HepG2 (cell line): ENCODE data around the gene SRSF4. TPM values are rescaled to one million over a fixed set of nuclear protein-coding genes. Genes with fewer than 3 reads are reported as not detected.

Experiments
- CEBPB ChIP-seq: IDR thresholded peaks from 2 replicates; pipeline ENCODE4 v1.6.1; 2011; ENCODE audit warnings: low read depth, low read length, improper control_type of control experiment, borderline replicate concordance
- EEA1 ChIP-seq: sonication (generic); formaldehyde crosslinking; IDR thresholded peaks from 2 replicates; pipeline ENCODE4 v1.5.1; 2020; ENCODE audit warnings: mild to moderate bottlenecking, missing genetic modification reagents, borderline replicate concordance
- ELF1 ChIP-seq: sonication (generic); formaldehyde crosslinking; IDR thresholded peaks from 2 replicates; pipeline ENCODE4 v1.4.0; 2020; ENCODE audit warnings: missing genetic modification reagents
- FOSL2 ChIP-seq: sonication (generic); formaldehyde crosslinking; IDR thresholded peaks from 2 replicates; pipeline ENCODE4 v1.4.0; 2020; ENCODE audit warnings: missing genetic modification reagents
- FOXP1 ChIP-seq, 2 experiments: fragments of 450-650 bp in 1 of 2; IDR thresholded peaks; 2 replicates each; pipeline ENCODE4 v1.6.1; 2017 to 2018; ENCODE audit warnings: antibody characterized with exemption in 1 of 2
- MTA3 ChIP-seq: sonication (generic); formaldehyde crosslinking; IDR thresholded peaks from 2 replicates; pipeline ENCODE4 v1.4.0; 2020; ENCODE audit warnings: missing genetic modification reagents
- NR2C2 ChIP-seq: sonication (generic); formaldehyde crosslinking; IDR thresholded peaks from 2 replicates; pipeline ENCODE4 v1.4.0; 2020; ENCODE audit warnings: missing genetic modification reagents, mild to moderate bottlenecking, moderate library complexity, borderline replicate concordance
- SOX5 ChIP-seq: IDR thresholded peaks from 2 replicates; pipeline ENCODE4 v1.6.1; 2016; ENCODE audit warnings: borderline replicate concordance
- THAP11 ChIP-seq: IDR thresholded peaks from 2 replicates; pipeline ENCODE4 v1.6.1; 2016; ENCODE audit warnings: missing biosample characterization, missing genetic modification reagents
- TP53 ChIP-seq: sonication (generic); formaldehyde crosslinking; conservative IDR thresholded peaks from 2 replicates; pipeline ENCODE4 v1.4.0; 2020; ENCODE audit warnings: missing genetic modification reagents
- ZFX ChIP-seq: sonication (generic); formaldehyde crosslinking; IDR thresholded peaks from 2 replicates; pipeline ENCODE4 v1.4.0; 2020; ENCODE audit warnings: mild to moderate bottlenecking, low read depth, missing genetic modification reagents, moderate library complexity
- ZNF543 ChIP-seq: sonication (generic); formaldehyde crosslinking; IDR thresholded peaks from 2 replicates; pipeline ENCODE4 v1.4.0; 2020; ENCODE audit warnings: mild to moderate bottlenecking, missing genetic modification reagents
- ZNF576 ChIP-seq: sonication (generic); formaldehyde crosslinking; IDR thresholded peaks from 2 replicates; pipeline ENCODE4 v1.4.0; 2020; ENCODE audit warnings: mild to moderate bottlenecking, missing genetic modification reagents
- ZNF878 ChIP-seq: sonication (generic); formaldehyde crosslinking; IDR thresholded peaks from 2 replicates; pipeline ENCODE4 v1.8.1; 2023; ENCODE audit warnings: mild to moderate bottlenecking, missing genetic modification reagents, moderate library complexity
- polyA plus RNA-seq, 8 experiments: library from polyadenylated mRNA; depleted of rRNA in 3 of 8; stranded (reverse) in 7 of 8; unstranded in 1 of 8; fragments of >200 nt; fragmentation: Illumina TruSeq in 4 of 8; extraction: Trizol in 4 of 8; gene quantifications; 2 replicates each; pipeline versions ENCODE4 v1.2.1 to v1.2.3, GENCODE V29; 2011 to 2016; ENCODE audit warnings: low read depth in 4 of 8, missing spikeins in 1 of 8, mixed read lengths in 1 of 8; ENCODE audit not compliant: insufficient read depth in 1 of 8
- total RNA-seq, 5 experiments: library from RNA; depleted of rRNA; stranded (reverse); fragments of >200 nt; fragmentation: Illumina TruSeq; extraction: Trizol; gene quantifications; 2 replicates each; pipeline ENCODE4 v1.2.3, GENCODE V29; 2016; ENCODE audit warnings: low read depth in 1 of 5
- TF ChIP-seq, protein P1 (sequence below): sonication (generic); formaldehyde crosslinking; IDR thresholded peaks from 2 replicates; pipeline ENCODE4 v1.4.0; 2020; ENCODE audit warnings: missing genetic modification reagents; ENCODE audit errors: not compliant biosample characterization
- TF ChIP-seq, protein P2 (sequence below): IDR thresholded peaks from 2 replicates; pipeline ENCODE4 v1.4.0; 2020; ENCODE audit warnings: mild to moderate bottlenecking, missing genetic modification reagents
- TF ChIP-seq, protein P3 (sequence below): sonication (generic); formaldehyde crosslinking; IDR thresholded peaks from 2 replicates; pipeline ENCODE4 v1.8.0; 2022; ENCODE audit warnings: mild to moderate bottlenecking, missing genetic modification reagents, borderline replicate concordance
- TF ChIP-seq, protein P4 (sequence below): sonication (generic); formaldehyde crosslinking; conservative IDR thresholded peaks from 2 replicates; pipeline ENCODE4 v1.4.0; 2020; ENCODE audit warnings: mild to moderate bottlenecking, missing genetic modification reagents, moderate library complexity

The SRSF4 gene
- total and polyA plus RNA-seq, 2 of the 13 experiments (the other 11 are each of a cell fraction or from before 2014, with no cell fraction given): 37.7 to 50.9 TPM

- TF ChIP-seq FOSL2 (peak; percentile 51), CEBPB (peak; percentile 97), THAP11 (CRISPR knock-in tag) (peak; percentile 47; the same call in 1 of the 2 replicates), ELF1 (CRISPR knock-in tag) (no peak), ZNF543 (no peak), SOX5 (peak; percentile 60; the same call in 1 of the 2 replicates), ZFX (CRISPR knock-in tag) (peak; percentile 64), ZNF576 (no peak), NR2C2 (CRISPR knock-in tag) (peak; percentile 62; the same call in 1 of the 2 replicates), MTA3 (CRISPR knock-in tag) (no peak), TP53 (no peak), FOXP1 (IDR thresholded peaks at IDR 0.05) (peak; percentile 76), FOXP1 (CRISPR knock-in tag; IDR thresholded peaks at IDR 0.05) (peak; percentile 95), EEA1 (no peak), ZNF878 (peak; percentile 91)
- TF ChIP-seq, protein P1, sequence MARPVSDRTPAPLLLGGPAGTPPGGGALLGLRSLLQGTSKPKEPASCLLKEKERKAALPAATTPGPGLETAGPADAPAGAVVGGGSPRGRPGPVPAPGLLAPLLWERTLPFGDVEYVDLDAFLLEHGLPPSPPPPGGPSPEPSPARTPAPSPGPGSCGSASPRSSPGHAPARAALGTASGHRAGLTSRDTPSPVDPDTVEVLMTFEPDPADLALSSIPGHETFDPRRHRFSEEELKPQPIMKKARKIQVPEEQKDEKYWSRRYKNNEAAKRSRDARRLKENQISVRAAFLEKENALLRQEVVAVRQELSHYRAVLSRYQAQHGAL: no peak
- TF ChIP-seq, protein P2, sequence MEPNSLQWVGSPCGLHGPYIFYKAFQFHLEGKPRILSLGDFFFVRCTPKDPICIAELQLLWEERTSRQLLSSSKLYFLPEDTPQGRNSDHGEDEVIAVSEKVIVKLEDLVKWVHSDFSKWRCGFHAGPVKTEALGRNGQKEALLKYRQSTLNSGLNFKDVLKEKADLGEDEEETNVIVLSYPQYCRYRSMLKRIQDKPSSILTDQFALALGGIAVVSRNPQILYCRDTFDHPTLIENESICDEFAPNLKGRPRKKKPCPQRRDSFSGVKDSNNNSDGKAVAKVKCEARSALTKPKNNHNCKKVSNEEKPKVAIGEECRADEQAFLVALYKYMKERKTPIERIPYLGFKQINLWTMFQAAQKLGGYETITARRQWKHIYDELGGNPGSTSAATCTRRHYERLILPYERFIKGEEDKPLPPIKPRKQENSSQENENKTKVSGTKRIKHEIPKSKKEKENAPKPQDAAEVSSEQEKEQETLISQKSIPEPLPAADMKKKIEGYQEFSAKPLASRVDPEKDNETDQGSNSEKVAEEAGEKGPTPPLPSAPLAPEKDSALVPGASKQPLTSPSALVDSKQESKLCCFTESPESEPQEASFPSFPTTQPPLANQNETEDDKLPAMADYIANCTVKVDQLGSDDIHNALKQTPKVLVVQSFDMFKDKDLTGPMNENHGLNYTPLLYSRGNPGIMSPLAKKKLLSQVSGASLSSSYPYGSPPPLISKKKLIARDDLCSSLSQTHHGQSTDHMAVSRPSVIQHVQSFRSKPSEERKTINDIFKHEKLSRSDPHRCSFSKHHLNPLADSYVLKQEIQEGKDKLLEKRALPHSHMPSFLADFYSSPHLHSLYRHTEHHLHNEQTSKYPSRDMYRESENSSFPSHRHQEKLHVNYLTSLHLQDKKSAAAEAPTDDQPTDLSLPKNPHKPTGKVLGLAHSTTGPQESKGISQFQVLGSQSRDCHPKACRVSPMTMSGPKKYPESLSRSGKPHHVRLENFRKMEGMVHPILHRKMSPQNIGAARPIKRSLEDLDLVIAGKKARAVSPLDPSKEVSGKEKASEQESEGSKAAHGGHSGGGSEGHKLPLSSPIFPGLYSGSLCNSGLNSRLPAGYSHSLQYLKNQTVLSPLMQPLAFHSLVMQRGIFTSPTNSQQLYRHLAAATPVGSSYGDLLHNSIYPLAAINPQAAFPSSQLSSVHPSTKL (CRISPR knock-in tag): peak; percentile 63
- TF ChIP-seq, protein P3, sequence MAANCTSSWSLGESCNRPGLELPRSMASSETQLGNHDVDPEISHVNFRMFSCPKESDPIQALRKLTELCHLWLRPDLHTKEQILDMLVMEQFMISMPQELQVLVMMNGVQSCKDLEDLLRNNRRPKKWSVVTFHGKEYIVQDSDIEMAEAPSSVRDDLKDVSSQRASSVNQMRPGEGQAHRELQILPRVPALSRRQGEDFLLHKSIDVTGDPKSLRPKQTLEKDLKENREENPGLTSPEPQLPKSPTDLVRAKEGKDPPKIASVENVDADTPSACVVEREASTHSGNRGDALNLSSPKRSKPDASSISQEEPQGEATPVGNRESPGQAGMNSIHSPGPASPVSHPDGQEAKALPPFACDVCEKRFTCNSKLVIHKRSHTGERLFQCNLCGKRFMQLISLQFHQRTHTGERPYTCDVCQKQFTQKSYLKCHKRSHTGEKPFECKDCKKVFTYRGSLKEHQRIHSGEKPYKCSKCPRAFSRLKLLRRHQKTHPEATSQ (CRISPR knock-in tag): 0 out of 2 replicates have a peak, but pooled peaks have one; percentile 23
- TF ChIP-seq, protein P4, sequence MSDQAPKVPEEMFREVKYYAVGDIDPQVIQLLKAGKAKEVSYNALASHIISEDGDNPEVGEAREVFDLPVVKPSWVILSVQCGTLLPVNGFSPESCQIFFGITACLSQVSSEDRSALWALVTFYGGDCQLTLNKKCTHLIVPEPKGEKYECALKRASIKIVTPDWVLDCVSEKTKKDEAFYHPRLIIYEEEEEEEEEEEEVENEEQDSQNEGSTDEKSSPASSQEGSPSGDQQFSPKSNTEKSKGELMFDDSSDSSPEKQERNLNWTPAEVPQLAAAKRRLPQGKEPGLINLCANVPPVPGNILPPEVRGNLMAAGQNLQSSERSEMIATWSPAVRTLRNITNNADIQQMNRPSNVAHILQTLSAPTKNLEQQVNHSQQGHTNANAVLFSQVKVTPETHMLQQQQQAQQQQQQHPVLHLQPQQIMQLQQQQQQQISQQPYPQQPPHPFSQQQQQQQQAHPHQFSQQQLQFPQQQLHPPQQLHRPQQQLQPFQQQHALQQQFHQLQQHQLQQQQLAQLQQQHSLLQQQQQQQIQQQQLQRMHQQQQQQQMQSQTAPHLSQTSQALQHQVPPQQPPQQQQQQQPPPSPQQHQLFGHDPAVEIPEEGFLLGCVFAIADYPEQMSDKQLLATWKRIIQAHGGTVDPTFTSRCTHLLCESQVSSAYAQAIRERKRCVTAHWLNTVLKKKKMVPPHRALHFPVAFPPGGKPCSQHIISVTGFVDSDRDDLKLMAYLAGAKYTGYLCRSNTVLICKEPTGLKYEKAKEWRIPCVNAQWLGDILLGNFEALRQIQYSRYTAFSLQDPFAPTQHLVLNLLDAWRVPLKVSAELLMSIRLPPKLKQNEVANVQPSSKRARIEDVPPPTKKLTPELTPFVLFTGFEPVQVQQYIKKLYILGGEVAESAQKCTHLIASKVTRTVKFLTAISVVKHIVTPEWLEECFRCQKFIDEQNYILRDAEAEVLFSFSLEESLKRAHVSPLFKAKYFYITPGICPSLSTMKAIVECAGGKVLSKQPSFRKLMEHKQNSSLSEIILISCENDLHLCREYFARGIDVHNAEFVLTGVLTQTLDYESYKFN (CRISPR knock-in tag): peak; percentile 71
Observed at GRCh38 chr1:29186252-29186651, 4.6 kb upstream of the SRSF4 start (continued).
